GM10847 (cell line): ENCODE data around the gene FBXL13.

Source experiments
- POLR2A ChIP-seq: IDR thresholded peaks from 2 replicates; pipeline ENCODE4 v1.6.1; 2011; ENCODE audit not compliant: insufficient read length; ENCODE audit errors: extremely low read depth

Gene FBXL13

GRCh38 chr7:103082497-103082896 is 7.9 kb upstream of the FBXL13 start:
- no peak for TF ChIP-seq POLR2A

DNA sequence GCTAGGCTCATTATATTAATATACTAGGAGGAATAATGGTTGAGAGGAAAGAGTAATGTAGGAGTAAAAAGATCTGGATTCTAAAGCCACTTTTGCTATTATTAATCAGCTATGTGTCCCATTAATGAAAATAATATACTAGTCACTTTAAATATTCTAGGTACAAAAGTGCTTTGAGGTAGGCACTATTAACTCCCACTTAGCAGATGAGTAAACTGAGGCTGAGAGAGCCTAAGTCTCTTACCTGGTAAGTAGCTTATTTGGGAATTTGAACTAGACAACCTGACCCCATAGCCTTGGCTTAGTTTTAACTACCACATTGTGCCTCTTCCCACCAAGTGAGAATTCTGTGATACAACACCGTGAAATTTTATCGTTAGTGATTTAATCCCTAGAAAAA is 6.3 kb upstream of the FBXL13 start:
- no peak for TF ChIP-seq POLR2A

DNA sequence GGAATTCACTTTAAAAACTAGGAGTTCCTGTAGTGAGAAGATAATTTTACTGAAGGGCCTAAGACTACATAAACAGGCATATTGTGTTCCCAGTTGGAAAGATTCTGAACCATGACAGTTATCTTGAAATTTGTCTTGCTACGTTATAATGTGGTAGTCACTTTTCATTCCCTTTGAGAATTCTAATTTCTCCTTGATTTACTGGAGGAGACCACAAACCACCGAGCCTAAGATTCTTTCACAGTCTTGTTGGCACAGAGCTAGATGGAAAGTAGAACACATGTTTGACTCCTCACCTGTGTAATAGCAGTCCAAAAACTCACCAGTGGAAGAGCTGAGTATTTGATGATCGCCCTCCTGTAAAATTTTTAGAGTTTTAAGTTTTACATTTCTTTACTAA is 5.2 kb upstream of the FBXL13 start:
- no peak for TF ChIP-seq POLR2A

- TF ChIP-seq POLR2A, result no peak
Measured at GRCh38 chr7:103077318-103077717, 2.7 kb upstream of the FBXL13 start.

- no peak for TF ChIP-seq POLR2A
Measured at GRCh38 chr7:103076764-103077163, 2.2 kb upstream of the FBXL13 start.

- TF ChIP-seq POLR2A, result peak; percentile 3
Measured at GRCh38 chr7:103075337-103075918, 832 bp upstream of the FBXL13 start.

DNA sequence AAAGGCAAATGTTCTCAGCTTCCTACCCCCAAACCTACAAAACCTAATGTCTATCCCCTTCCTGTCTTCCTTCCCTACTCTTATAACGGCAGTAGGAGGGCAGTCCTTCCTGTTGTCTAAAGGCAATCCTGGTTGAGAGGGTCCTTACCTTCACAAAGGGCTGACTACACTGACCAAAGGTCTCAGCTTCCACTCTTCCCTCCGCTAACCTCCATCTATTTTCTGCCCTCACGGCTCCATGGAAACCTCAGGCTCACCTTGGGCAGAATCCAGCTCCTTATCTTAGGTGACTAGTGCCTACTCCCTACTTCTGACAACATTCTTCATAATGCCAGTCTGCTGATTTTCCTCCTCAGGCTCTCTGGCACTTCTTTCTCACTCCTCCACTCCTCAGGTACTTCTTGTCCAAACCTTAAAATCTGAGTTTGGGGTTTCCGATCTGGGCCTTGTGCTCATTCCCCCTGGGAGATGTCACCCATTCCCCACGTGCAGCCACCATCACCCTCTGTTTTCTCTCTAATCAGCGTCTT is 542 bp downstream of the FBXL13 start:
- no peak for TF ChIP-seq POLR2A

- TF ChIP-seq POLR2A, result no peak
Measured at GRCh38 chr7:103071000-103071399, 3.6 kb downstream of the FBXL13 start.

DNA sequence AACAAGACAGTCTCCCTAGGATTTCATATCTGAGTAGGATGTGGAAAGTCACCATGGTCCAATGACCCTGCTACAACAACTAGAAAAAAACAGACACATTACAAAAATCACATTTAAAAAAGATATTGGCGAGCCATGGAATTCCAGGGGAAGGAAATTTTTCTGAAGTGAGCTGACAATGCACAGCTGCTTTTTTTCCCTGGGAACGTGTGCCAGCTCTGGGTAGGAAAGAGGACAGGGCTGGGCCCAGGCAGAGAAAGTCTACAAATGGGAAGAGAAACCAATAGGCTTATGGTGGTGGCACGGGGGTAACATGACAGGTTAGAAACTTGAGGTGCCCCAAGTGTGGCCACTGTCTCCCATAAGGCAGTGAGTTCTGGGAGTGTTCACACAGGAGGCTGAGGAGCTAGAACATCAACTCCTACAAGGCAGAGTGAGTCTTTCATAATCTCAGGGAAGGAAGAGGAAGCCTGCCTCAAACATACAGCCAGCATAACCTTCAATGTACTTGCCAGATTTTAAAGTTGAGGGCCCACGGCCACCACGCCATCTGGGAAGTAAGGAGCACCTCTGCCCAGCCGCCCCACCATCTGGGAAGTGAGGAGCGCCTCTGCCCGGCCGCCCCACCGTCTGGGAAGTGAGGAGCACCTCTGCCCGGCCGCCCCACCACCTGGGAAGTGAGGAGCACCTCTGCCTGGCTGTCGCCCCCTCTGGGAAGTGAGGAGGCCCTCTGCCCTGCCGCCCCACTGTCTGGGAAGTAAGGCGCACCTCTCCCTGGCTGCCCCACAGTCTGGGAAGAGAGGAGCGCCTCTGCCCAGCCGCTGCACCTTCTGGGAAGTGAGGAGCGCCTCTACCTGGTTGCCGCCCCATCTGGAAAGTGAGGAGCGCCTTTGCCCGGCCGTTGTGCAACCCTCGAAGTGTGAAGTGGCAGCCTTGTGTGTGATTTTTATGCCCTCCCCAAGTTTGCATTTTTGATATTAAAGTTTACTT is 5.9 kb downstream of the FBXL13 start:
- TF ChIP-seq POLR2A, result no peak

- no peak for TF ChIP-seq POLR2A
Measured at GRCh38 chr7:103065667-103066066, 8.9 kb downstream of the FBXL13 start.

DNA sequence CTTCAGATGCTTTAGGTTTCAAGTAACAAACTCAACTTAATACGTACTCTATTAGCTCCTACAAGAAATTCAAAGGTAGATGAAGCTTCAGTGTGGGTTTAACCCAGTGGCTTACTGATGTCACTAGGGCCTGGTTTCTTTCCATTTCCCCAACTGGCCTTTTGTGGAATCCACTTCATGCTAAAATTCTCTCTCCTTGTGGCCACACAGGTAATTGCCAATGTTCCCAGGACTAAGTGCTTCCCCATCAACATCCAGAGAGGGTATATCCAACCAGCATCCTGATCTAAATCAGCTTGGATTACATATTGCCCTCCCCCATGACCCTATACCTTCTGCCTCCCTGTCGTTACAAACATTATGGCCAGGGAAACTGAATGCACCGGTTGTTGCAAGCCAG is 10.7 kb downstream of the FBXL13 start:
- no peak for TF ChIP-seq POLR2A

GRCh38 chr7:103059471-103059870 is 15.1 kb downstream of the FBXL13 start:
- no peak for TF ChIP-seq POLR2A

GRCh38 chr7:103058122-103058521 is 16.5 kb downstream of the FBXL13 start:
- no peak for TF ChIP-seq POLR2A

GRCh38 chr7:103051519-103051918 is 23.1 kb downstream of the FBXL13 start:
- no peak for TF ChIP-seq POLR2A

DNA sequence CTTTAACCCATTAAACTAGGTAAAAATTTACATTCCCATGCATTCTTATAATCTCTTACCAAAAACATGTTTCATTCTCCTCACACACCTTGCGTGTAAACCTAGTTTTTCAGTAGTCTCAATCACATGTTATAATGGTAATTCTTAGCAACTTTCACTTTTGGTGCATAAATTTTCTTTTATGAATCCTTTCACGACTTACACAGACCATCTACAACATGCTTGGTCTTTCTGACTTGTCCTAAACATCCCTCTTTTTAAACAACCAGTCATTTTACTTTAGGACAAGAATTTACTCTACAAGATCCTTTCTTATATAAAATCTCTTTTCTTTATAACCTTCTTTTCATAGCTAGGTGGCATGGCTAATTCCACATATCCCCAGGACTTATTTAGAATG is 25.8 kb downstream of the FBXL13 start:
- TF ChIP-seq POLR2A, result no peak

GRCh38 chr7:103037476-103037822 is 37.1 kb downstream of the FBXL13 start:
- no peak for TF ChIP-seq POLR2A
